HG03175 (cell line): ENCODE data around the gene C13orf46.
"Not testable (repeated sequence)": the region's sequence is repeated elsewhere in the genome, so short reads cannot be mapped to it uniquely, and the experiment has no call there.

ENCODE experiments used
- ATAC-seq: cut with Tn5 transposase; IDR thresholded peaks from one replicate; pipeline ENCODE4 v1.9.1; 2021; ENCODE audit warnings: mild to moderate bottlenecking, moderate library complexity; ENCODE audit not compliant: unreplicated experiment

C13orf46 gene

DNA sequence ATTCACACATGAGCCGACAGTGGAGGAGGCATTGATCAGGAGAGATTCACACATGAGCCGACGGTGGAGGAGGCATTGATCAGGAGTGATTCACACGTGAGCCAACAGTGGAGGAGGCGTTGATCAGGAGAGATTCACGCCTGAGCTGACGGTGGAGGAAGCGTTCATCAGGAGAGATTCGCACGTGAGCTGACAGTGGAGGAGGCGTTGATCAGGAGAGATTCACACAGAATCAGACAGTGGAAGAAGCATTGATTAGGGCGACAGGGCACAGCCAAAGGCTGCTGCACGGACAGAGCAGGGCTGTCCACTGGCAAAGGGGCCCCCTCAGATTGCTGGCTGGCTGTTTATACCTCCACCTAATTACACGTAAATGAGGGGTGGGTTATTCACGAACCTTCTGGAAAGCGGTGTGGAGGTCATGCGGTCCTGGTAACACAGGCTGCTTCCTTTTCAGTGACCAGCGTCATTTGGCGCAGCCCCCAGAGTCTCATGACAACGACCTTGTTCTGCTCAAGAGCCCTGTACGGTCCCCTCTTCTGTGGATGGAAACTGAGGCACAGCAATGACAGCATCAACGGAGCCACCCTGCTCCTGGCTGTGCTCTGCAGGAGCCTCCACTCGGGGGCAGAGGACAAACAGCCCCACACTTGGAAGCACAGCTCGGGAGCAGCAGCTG lies 59.4 kb downstream of the C13orf46 start:
- no peak for ATAC-seq

- not testable (repeated sequence) for ATAC-seq
Measured at GRCh38 chr13:113913838-113914237, 60.0 kb downstream of the C13orf46 start.

DNA sequence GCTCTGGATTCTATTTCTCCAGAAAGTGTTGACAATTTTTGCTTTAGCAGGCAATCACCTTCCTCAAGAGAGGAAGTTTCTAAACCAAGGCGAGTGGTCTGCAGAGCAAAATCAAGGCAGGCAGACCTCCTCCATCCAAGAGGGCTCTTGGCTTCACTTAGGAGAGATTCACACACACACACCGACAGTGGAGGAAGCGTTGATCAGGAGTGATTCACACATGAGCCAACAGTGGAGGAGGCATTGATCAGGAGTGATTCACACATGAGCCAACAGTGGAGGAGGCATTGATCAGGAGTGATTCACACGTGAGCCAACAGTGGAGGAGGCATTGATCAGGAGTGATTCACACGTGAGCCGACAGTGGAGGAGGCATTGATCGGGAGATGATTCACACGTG lies 60.5 kb downstream of the C13orf46 start:
- ATAC-seq = not testable (repeated sequence)

DNA sequence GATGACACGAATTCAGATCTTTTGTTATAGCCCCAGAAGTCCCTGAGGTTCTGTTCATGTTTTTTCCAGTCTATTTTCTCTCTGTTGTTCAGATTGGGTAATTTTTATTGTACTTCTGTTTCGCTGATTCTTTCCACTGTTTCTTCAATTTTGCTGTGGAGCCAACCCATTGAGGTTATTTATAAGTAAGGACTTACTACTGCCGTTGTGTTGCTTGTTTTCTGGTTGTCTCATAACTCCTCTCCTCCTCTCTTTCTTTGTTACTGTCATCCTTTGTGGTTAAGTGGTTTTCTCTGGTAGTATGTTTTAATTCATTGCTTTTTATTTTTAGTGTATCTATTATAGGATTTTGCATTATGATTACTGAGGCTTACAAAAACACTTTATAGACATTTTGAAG lies 61.3 kb downstream of the C13orf46 start:
- ATAC-seq = no peak

DNA sequence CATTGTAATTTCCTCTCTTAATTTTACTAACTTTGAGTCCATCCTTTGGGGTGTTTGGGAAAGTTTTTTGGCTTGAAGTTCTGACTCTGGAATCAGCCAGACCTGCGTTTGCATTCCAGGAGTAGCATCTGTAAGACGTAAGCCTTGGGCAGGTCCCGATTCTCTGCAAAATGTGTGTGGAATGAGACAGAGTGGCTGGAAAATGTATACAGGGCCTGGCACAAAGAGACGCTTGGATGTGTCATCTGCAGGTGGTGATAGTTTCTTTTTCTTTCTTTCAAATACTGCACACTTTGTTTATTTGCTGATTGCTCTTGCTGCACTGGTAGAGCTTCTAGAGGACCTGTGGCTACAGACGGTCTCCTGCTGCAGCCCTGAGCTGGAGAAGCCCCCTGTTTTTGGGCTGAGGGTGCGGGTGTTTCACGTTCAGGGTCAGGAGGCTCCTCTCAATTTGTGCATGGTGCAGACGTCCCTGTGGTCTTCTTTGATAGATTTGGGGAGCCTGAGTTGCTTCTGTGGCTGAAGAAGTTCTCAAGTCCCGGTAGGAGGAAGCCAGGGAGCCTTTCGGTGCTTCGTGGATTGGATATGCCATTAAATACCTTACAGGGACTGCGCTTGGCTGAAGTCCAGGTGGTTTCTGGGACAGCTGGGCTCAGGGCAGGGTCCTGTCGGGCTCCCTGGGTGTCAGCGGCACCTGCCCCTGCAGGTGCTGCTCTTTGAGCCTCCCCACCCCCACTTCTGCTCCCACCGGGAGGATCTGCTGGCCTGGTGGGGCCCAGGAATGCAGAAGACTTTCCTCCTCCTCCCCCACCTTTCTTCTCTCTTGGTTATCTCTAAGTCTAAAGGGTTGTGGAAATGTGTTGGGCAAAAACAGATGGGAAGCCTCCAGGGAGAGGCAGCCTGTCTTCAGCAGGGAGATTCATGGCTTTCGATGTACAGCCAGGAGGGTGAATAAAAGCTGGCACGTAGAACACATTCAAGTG lies 66.0 kb downstream of the C13orf46 start:
- no peak for ATAC-seq

DNA sequence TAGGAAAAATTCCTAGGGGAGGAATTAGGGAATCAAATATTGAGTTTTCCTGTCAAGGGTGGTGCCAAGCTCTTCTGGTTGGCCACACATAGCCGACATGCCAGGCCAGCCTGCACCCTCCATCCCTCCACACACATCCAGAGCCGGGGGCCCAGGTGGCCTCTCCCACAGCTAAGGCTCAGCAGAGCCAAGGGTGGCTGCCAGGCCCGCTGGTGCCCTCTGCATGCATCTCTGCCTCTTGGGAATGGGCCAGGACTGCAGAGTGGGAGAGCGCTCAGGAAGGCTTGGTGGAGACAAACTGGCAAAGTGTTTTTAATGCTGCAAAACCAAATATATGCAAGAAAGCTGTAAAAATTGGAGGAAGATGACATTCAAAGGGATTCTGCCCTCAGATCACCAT lies 67.3 kb downstream of the C13orf46 start:
- no peak for ATAC-seq

- ATAC-seq = no peak
Measured at GRCh38 chr13:113905942-113906341, 67.9 kb downstream of the C13orf46 start.

DNA sequence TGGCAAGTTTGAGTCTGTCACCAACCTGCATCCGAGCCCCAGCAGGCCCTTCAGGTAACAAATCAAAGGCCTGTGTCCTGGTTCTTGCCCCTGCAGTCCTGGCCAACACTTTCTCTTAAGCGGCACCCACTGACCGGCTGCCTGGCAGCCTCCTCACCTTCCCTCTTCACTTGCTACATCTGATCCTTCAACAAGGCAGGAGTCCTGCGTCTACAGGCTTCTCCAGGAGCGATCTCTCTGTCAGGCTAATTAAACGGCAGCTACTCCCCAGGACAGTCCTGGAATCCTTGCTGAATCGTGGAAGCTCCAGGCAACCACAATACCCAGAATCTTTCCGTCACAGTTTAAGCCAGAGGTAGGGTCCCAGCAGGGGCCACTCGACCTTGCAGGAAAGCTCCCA lies 68.9 kb downstream of the C13orf46 start:
- ATAC-seq = no peak

DNA sequence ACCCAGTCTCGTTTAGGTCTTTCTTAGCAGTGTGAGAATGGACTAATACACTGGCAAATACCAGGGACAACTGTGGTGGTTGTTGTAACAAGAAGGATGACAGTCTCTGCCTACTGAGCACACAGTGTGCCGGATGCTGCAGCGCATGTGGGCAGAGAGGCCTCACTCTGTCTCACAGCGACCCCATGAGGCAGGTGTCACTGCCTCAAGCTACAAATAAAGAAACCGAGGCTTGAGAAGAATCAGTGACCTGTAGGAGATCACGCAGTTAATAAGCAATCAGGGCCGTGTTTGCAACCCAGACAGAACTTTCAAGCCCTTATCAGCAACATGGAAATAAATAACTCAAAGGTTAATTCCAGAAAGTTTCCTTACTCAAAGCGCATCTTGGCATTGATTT lies 69.5 kb downstream of the C13orf46 start:
- ATAC-seq = no peak

DNA sequence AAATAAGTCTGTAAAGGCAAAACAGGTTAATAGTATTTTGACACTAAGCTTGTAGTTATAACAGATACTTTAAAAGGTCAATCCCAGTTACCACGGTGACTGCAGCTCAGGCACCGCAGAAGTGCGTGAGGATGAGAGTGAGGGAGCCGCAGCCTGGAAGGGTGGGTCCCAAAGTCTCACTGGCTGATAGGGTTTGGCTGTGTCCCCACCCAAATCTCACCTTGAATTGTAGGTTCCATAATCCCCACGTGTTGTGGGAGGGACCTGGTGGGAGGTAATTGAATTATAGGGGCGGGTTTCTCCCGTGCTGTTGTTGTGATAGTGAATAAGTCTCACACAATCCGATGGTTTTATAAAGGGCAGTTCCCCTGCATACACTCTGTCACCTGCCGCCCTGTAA lies 70.0 kb downstream of the C13orf46 start:
- no peak for ATAC-seq
